Omental fat pad (tissue), 4 donors: ENCODE results near the gene APOA1. TPM values are rescaled to one million over a fixed set of nuclear protein-coding genes. Genes with fewer than 3 reads are reported as not detected.
"Not testable (repeated sequence)": the region's sequence is repeated elsewhere in the genome, so short reads cannot be mapped to it uniquely, and the experiment has no call there.

Source experiments
- ATAC-seq: fragments of 150-250 bp; one replicate; pipeline ENCODE4 v1.9.1; 2016; ENCODE audit warnings: mild to moderate bottlenecking, moderate library complexity; ENCODE audit not compliant: low FRiP score
- DNase-seq: peaks from one replicate; pipeline ENCODE4 v3.0.0-alpha.2; 2019; ENCODE audit warnings: low spot score
- CTCF ChIP-seq, 3 donors: fragments of 450-650 bp; IDR thresholded peaks; one replicate each; pipeline ENCODE4 v1.5.1; 2016 to 2017; ENCODE audit warnings: antibody characterized with exemption in 3 of 3, mild to moderate bottlenecking in 3 of 3, moderate library complexity in 2 of 3
- total RNA-seq, 4 donors: library from RNA; depleted of rRNA; stranded (reverse); fragments of >200 nt; gene quantifications; one replicate each; pipeline ENCODE4 v1.1.0, GENCODE V29; 2016

Gene APOA1
- total RNA-seq, 4 donors from 2014 or later: 1.0 to 1.1 TPM; not detected in 2

GRCh38 chr11:116835791-116836631 lies 1.4 kb downstream of the APOA1 start:
- TF ChIP-seq CTCF (IDR thresholded peaks at IDR 0.05): peak in 1 of 3 donors; percentile 16
- DNase-seq: peak; percentile 35
- peak; percentile 74 for ATAC-seq

GRCh38 chr11:116835042-116835772 lies 2.2 kb downstream of the APOA1 start:
- DNase-seq (no peak), ATAC-seq (peak; percentile 12)
- no peak for TF ChIP-seq CTCF (IDR thresholded peaks at IDR 0.05)

- not testable (repeated sequence) for DNase-seq, ATAC-seq
Observed at GRCh38 chr11:116834535-116835041, 2.8 kb downstream of the APOA1 start.

- TF ChIP-seq CTCF (IDR thresholded peaks at IDR 0.05): no peak
- ATAC-seq (no peak), DNase-seq (no peak)
Observed at GRCh38 chr11:116833816-116834534, 3.4 kb downstream of the APOA1 start.

GRCh38 chr11:116833491-116833815 lies 4.0 kb downstream of the APOA1 start:
- TF ChIP-seq CTCF (IDR thresholded peaks at IDR 0.05): no peak
- DNase-seq: no peak
- no peak for ATAC-seq

GRCh38 chr11:116832350-116833290 lies 4.8 kb downstream of the APOA1 start:
- no peak for DNase-seq
- no peak for TF ChIP-seq CTCF (IDR thresholded peaks at IDR 0.05)
- ATAC-seq: no peak
